H9 (cell line): ENCODE results near the gene RAD51C. TPM values are rescaled to one million over a fixed set of nuclear protein-coding genes. Genes with fewer than 3 reads are reported as not detected.

Experiments
- DNase-seq: peaks from one replicate; pipeline ENCODE4 v3.0.0-alpha.2; 2017
- H2AFZ ChIP-seq: one replicate; pipeline ENCODE4 v1.6.1; 2013; ENCODE audit warnings: mild to moderate bottlenecking, low read length, control low read depth, moderate library complexity
- H2AK5ac ChIP-seq: 2 replicates; pipeline ENCODE4 v1.6.1; 2013; ENCODE audit warnings: low read length, control low read depth, mixed read lengths; ENCODE audit not compliant: insufficient read length
- H2BK120ac ChIP-seq: one replicate; pipeline ENCODE4 v1.6.1; 2013; ENCODE audit warnings: low read depth, mild to moderate bottlenecking, low read length, control low read depth, inconsistent platforms; ENCODE audit not compliant: poor library complexity, severe bottlenecking
- H2BK12ac ChIP-seq: 2 replicates; pipeline ENCODE4 v1.6.1; 2013; ENCODE audit warnings: low read length, control low read depth, mixed read lengths, low read depth; ENCODE audit not compliant: insufficient read length
- H2BK15ac ChIP-seq: 2 replicates; pipeline ENCODE4 v1.6.1; 2013; ENCODE audit warnings: low read depth, low read length, control low read depth
- H2BK20ac ChIP-seq: one replicate; pipeline ENCODE4 v1.6.1; 2013; ENCODE audit warnings: low read depth, mild to moderate bottlenecking, low read length, control low read depth, inconsistent platforms; ENCODE audit not compliant: poor library complexity, severe bottlenecking
- H2BK5ac ChIP-seq: 2 replicates; pipeline ENCODE4 v1.6.1; 2013; ENCODE audit warnings: low read length, control low read depth, mixed read lengths; ENCODE audit not compliant: insufficient read length
- H3K14ac ChIP-seq: 2 replicates; pipeline ENCODE4 v1.6.1; 2013; ENCODE audit warnings: low read length, control low read depth; ENCODE audit not compliant: insufficient read depth
- H3K18ac ChIP-seq: 2 replicates; pipeline ENCODE4 v1.6.1; 2013; ENCODE audit warnings: low read depth, mild to moderate bottlenecking, mixed read lengths, low read length, control low read depth; ENCODE audit not compliant: insufficient read length
- H3K23ac ChIP-seq: 2 replicates; pipeline ENCODE4 v1.6.1; 2013; ENCODE audit warnings: low read length, control low read depth, mixed read lengths, low read depth; ENCODE audit not compliant: insufficient read length
- H3K23me2 ChIP-seq: 2 replicates; pipeline ENCODE4 v1.6.1; 2013; ENCODE audit warnings: low read depth, mild to moderate bottlenecking, mixed read lengths, low read length, control low read depth; ENCODE audit not compliant: insufficient read length, poor library complexity, severe bottlenecking
- H3K27ac ChIP-seq: 2 replicates; pipeline ENCODE4 v1.5.1; 2013; ENCODE audit warnings: low read length, control low read depth, mixed read lengths, low read depth; ENCODE audit not compliant: insufficient read length
- H3K27me3 ChIP-seq: 2 replicates; pipeline ENCODE4 v1.6.1; 2013; ENCODE audit warnings: low read length, control low read depth, inconsistent platforms; ENCODE audit not compliant: insufficient read depth
- H3K4ac ChIP-seq: 2 replicates; pipeline ENCODE4 v1.6.1; 2013; ENCODE audit warnings: low read depth, mild to moderate bottlenecking, control low read depth, inconsistent platforms, low read length, moderate library complexity
- H3K4me1 ChIP-seq: 2 replicates; pipeline ENCODE4 v1.6.1; 2013; ENCODE audit warnings: low read length, control low read depth, inconsistent platforms; ENCODE audit not compliant: insufficient read depth
- H3K4me2 ChIP-seq: 2 replicates; pipeline ENCODE4 v1.6.1; 2013; ENCODE audit warnings: low read length, control low read depth, mixed read lengths; ENCODE audit not compliant: insufficient read length, insufficient read depth
- H3K56ac ChIP-seq: 2 replicates; pipeline ENCODE4 v1.6.1; 2013; ENCODE audit warnings: low read depth, mild to moderate bottlenecking, mixed read lengths, low read length, control low read depth; ENCODE audit not compliant: insufficient read length
- H3K79me1 ChIP-seq: 2 replicates; pipeline ENCODE4 v1.6.1; 2013; ENCODE audit warnings: low read depth, mild to moderate bottlenecking, moderate library complexity, low read length, control low read depth, inconsistent platforms; ENCODE audit not compliant: insufficient read depth, poor library complexity, severe bottlenecking
- H3K79me2 ChIP-seq: 2 replicates; pipeline ENCODE4 v1.6.1; 2013; ENCODE audit warnings: low read length, control low read depth, inconsistent platforms; ENCODE audit not compliant: insufficient read depth
- H3K9ac ChIP-seq: 2 replicates; pipeline ENCODE4 v1.6.1; 2013; ENCODE audit warnings: low read length, control low read depth, mixed read lengths; ENCODE audit not compliant: insufficient read length; ENCODE audit errors: extremely low read depth
- H3K9me3 ChIP-seq: one replicate; pipeline ENCODE4 v1.6.1; 2013; ENCODE audit warnings: low read depth, low read length, inconsistent platforms; ENCODE audit not compliant: control insufficient read depth
- H3T11ph ChIP-seq: one replicate; pipeline ENCODE4 v1.6.1; 2013; ENCODE audit warnings: mild to moderate bottlenecking, low read length, control low read depth, inconsistent platforms
- H4K20me1 ChIP-seq: one replicate; pipeline ENCODE4 v1.6.1; 2013; ENCODE audit not compliant: control insufficient read depth, insufficient read length, insufficient read depth
- H4K5ac ChIP-seq: 2 replicates; pipeline ENCODE4 v1.6.1; 2013; ENCODE audit warnings: low read depth, mild to moderate bottlenecking, mixed read lengths, low read length, control low read depth; ENCODE audit not compliant: insufficient read length
- H4K8ac ChIP-seq: replicated peaks from 2 replicates; pipeline ENCODE4 v1.6.1; 2013; ENCODE audit warnings: low read length, control low read depth, mixed read lengths, low read depth; ENCODE audit not compliant: insufficient read length
- H4K91ac ChIP-seq: 2 replicates; pipeline ENCODE4 v1.6.1; 2013; ENCODE audit warnings: low read depth, mild to moderate bottlenecking, moderate library complexity, mixed read lengths, low read length, control low read depth; ENCODE audit not compliant: insufficient read length
- H3K27ac Mint-ChIP-seq, 3 experiments: 2 replicates in 2 of 3; 3 replicates in 1 of 3; pipeline ENCODE4 v1.8.0; 2020 to 2021; ENCODE audit warnings: mixed read lengths in 3 of 3, mild to moderate bottlenecking in 1 of 3, moderate library complexity in 1 of 3
- H3K27me3 Mint-ChIP-seq: 2 replicates; pipeline ENCODE4 v1.8.0; 2021; ENCODE audit warnings: low read depth, mild to moderate bottlenecking, moderate library complexity, mixed read lengths
- H3K36me3 Mint-ChIP-seq, 3 experiments: 2 replicates in 2 of 3; 3 replicates in 1 of 3; pipeline ENCODE4 v1.8.0; 2020 to 2021; ENCODE audit warnings: low read depth in 3 of 3, mixed read lengths in 3 of 3; ENCODE audit not compliant: insufficient read depth in 1 of 3
- H3K4me1 Mint-ChIP-seq, 2 experiments: 2 replicates each; pipeline ENCODE4 v1.8.0; 2020; ENCODE audit warnings: mixed read lengths in 2 of 2
- H3K4me3 Mint-ChIP-seq, 2 experiments: 2 replicates in 1 of 2; 3 replicates in 1 of 2; pipeline ENCODE4 v1.8.0; 2020 to 2021; ENCODE audit warnings: mild to moderate bottlenecking in 2 of 2, mixed read lengths in 2 of 2, moderate library complexity in 1 of 2
- H3K9me3 Mint-ChIP-seq, 2 experiments: 2 replicates in 1 of 2; 3 replicates in 1 of 2; pipeline ENCODE4 v1.8.0; 2020; ENCODE audit warnings: mild to moderate bottlenecking in 2 of 2, mixed read lengths in 2 of 2, moderate library complexity in 1 of 2
- CTCF ChIP-seq: fragments of 200-600 bp; sonication (generic); conservative IDR thresholded peaks from 3 replicates; pipeline ENCODE4 v1.8.0; 2021; ENCODE audit warnings: antibody characterized with exemption, mild to moderate bottlenecking
- WGBS: extraction: QIAGEN DNeasy Blood & Tissue Kit; methylation state at CpG from one replicate; pipeline ENCODE4 v1.1.7; 2013; ENCODE audit warnings: missing lambda C conversion rate, low lambda C conversion rate, mixed read lengths; ENCODE audit not compliant: insufficient read length; ENCODE audit errors: extremely low coverage; 5-methylcytosine and 5-hydroxymethylcytosine counted together
- total RNA-seq: library from RNA; stranded (reverse); gene quantifications from 2 replicates; pipeline ENCODE4 v1.2.1, GENCODE V29; 2021

RAD51C gene
- total RNA-seq, 1 experiment from 2014 or later, result 11.3 TPM

GRCh38 chr17:58757162-58757613 lies 64.8 kb downstream of the RAD51C start:
- Mint-ChIP-seq H3K4me1 (peaks cover 10 to 13% of the 10 kb centered on the region in 2 experiments), H3K4me3 (peak overlapping the region; percentile 94 to 96), H3K9me3 (no peaks in the 10 kb centered on the region), H3K27me3 (peaks cover 44% of the 10 kb centered on the region), H3K36me3 (no peaks in the 10 kb centered on the region; a peak in 1 of 7 replicates), H3K27ac (no peak overlapping the region)
- H4K91ac ChIP-seq, result no peak overlapping the region
- no peak overlapping the region for H3K14ac ChIP-seq
- H4K20me1 ChIP-seq, result no peaks in the 10 kb centered on the region
- no peaks in the 10 kb centered on the region for H3K9me3 ChIP-seq
- no peak for TF ChIP-seq CTCF
- peak overlapping the region; percentile 72 for H3K9ac ChIP-seq
- H3K4ac ChIP-seq, result no peak overlapping the region
- H4K5ac ChIP-seq, result no peak overlapping the region
- H2BK120ac ChIP-seq, result no peak overlapping the region
- H2BK5ac ChIP-seq, result no peak overlapping the region
- H3K79me2 ChIP-seq, result no peaks in the 10 kb centered on the region
- H3K4me1 ChIP-seq, result no peaks in the 10 kb centered on the region; the same call in 1 of the 2 replicates
- no peak overlapping the region for H4K8ac ChIP-seq
- peak overlapping the region; percentile 88 for H2AFZ ChIP-seq
- H2BK15ac ChIP-seq, result no peak overlapping the region
- no peak overlapping the region for H2AK5ac ChIP-seq
- H3T11ph ChIP-seq, result no peak overlapping the region
- H3K79me1 ChIP-seq, result no peaks in the 10 kb centered on the region
- no peak overlapping the region for H3K56ac ChIP-seq
- WGBS, result no CpG with 5 or more reads among the region's 5 CpGs
- no peak overlapping the region for H2BK12ac ChIP-seq
- no peak overlapping the region for H3K27ac ChIP-seq
- no peak overlapping the region for H3K23ac ChIP-seq
- no peak for DNase-seq
- H3K4me2 ChIP-seq, result peak overlapping the region; percentile 97
- no peaks in the 10 kb centered on the region for H3K27me3 ChIP-seq
- peaks cover 7% of the 10 kb centered on the region for H3K23me2 ChIP-seq
- no peak overlapping the region for H2BK20ac ChIP-seq
- no peak overlapping the region for H3K18ac ChIP-seq
